Activated T-helper 1 cell treated with anti-CD3 and anti-CD28 coated beads, Interleukin-2, amount 50 U/mL, for 16 hours (primary cell): ENCODE data around the gene RAD50.

ENCODE experiments used
- DNase-seq, 2 donors: peaks; one replicate each; pipeline ENCODE4 v3.0.0-alpha.2; 2020; ENCODE audit warnings: low read depth in 1 of 2, low spot score in 1 of 2

The RAD50 gene

DNA sequence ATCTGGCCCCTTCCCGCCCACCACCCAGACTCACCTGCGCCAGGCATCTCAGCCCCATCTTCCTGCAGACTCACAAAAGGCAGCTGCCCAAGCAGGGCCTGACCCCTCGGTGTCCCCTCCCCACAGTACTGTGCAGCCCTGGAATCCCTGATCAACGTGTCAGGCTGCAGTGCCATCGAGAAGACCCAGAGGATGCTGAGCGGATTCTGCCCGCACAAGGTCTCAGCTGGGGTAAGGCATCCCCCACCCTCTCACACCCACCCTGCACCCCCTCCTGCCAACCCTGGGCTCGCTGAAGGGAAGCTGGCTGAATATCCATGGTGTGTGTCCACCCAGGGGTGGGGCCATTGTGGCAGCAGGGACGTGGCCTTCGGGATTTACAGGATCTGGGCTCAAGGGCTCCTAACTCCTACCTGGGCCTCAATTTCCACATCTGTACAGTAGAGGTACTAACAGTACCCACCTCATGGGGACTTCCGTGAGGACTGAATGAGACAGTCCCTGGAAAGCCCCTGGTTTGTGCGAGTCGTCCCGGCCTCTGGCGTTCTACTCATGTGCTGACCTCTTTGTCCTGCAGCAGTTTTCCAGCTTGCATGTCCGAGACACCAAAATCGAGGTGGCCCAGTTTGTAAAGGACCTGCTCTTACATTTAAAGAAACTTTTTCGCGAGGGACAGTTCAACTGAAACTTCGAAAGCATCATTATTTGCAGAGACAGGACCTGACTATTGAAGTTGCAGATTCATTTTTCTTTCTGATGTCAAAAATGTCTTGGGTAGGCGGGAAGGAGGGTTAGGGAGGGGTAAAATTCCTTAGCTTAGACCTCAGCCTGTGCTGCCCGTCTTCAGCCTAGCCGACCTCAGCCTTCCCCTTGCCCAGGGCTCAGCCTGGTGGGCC is 103.1 kb downstream of the RAD50 start:
- no peak for DNase-seq

DNA sequence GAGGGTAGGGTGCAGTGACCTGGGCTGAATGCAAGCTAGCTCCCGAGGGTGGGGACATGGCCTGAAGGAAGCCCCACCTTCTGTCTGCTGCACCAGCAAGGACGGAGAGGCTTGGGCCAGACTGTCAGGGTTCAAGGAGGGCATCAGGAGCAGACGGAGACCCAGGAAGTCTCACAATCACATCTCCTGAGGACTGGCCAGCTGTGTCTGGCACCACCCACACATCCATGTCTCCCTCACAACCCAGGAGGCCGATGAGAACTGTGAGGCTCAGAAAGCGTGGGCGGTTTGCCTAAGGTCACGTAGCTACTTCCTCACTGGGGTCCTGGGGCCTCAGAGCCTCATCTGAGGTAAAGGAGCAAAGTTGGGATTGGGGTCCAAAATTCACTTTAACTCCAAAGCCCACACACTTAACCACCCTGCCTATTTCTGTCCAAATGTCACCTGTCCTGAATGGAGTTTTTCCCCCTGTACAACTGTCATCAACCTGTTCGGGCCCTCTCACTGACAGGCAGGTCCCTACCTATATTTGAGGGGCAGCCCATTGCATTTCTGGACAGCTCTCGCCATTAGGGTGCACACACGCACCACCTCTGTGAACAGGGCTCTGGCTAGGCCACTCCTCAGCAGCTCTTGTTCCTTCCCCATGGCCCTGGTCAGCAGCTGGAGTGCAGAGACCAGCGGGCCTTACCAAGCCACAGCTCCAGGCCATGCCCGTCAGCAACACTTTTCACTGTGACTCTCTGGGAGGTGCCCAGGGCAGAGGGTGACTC is 104.6 kb downstream of the RAD50 start:
- DNase-seq = no peak

DNA sequence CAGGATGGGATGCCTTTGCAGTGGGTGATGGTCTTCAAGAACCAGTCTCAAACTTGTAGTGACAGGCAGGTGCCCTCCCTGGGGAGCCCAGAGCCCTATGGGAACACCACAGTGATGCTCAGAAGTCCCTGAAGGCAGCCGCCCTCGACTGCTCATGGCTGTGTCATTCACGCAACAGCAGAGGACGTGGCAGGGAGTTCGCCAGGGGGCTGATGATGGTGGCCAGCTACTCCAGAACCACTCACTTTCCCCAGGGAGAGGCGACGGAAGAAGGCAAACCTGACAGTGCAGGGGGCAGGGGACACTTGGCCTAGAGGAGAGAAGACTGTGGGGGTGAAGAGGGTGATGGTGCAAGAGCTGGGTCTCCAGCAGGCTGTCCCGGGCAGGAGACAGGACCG is 105.2 kb downstream of the RAD50 start:
- no peak for DNase-seq

DNA sequence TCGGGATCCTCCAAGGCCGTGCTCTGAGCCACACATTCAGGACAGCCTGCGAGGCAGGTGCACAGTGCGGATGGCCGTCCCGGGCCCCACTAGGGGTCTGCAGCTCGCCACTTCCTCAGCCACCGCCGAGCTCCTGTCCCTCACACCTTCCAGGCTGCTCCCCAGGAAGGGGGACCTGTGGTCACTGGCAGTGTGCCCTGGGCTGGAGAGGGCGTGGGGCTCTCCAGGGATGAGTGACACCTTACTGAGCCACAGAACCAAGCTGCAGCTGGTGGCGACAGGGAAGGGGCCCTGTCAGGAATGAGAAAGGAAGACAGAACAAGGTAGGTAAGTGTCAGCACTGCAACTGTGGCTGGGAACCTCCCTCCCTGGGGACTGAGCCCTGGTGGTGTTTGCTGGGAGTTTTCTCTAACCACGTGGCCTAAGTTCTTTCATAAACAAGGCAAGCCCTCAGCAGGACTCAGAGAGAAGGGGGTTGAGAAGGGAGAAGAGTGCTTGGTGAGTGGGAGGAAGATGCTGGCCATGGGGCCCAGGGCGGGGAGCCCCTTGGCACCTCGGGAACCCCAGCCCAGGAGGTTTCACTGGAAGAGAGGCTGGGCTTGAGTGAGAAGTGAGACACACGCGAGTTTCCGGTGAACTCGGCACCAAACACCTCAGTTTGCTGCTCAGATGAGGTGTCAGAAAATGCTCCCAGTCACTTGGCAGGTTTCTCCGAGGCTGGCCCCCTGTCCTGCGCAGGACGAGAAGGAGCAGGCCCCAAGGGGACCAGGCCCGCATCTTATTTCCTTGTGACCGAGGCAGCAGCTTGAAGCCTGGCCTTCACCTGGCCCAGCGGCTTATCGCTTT is 106.4 kb downstream of the RAD50 start:
- no peak for DNase-seq

DNA sequence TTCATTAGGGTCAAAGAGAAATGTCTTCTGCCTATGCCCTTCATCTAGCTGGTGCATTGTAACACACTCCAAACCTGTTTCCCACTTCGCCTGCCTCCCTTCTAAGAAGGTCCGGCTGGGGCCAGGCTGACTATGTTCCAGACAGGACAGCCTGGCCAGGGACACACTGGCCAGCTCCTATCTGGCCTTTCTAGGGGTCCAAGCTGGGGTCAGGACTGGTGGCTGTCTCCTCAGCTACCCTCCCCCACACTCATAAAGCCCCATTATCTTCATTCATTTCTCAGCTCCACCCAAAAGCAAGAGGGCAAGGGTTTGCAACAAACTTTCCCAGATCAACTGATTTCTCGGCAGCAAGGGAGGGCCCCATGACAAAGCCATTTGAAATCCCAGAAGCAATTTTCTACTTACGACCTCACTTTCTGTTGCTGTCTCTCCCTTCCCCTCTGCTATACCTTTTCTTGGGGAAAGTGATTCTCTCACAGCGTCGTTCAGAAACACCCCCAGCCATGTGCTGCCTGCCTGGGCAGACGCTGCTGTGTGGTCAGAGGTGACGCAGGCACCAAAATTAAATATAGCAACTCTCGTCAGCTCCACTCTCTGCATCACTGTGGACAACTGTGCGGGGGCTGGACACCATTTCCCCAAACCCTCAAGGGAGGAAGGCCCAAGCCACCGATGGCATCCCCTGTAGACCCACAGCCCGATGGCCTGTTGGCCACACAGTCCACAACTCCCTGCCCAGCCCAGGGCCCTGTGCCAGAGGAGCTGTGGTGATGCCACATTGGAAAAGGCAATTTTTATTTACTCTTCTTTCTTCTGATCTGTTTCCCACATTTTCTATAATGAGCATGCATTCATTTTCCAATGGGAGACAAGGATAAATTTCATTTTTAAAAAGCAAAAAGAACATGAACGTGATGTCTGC is 107.3 kb downstream of the RAD50 start:
- DNase-seq = no peak

DNA sequence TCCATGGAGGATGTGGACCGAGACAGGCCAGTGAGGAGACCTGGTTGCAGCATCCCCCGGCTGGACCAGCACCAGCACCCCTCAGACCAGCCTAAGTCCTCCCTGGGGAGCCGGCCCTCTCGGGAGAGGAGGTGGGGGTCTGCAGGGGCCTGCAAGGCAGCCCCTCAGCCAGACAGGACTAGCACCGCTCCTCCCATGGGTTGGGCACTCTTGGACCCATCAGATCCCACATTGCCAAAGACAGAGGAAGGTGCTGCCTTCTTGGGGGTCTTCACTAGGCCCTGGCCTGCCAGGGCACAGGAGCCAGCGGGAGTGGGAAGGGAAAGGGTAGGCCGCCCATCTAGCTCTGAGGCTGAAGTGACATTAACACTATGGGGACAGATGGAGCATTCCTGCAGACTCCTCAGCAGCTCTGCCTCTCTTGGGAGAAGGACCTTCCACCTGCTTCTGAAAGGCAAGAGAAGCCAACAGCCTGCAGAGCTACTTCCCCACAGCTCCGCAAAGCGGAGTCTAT is 108.0 kb downstream of the RAD50 start:
- no peak for DNase-seq

DNA sequence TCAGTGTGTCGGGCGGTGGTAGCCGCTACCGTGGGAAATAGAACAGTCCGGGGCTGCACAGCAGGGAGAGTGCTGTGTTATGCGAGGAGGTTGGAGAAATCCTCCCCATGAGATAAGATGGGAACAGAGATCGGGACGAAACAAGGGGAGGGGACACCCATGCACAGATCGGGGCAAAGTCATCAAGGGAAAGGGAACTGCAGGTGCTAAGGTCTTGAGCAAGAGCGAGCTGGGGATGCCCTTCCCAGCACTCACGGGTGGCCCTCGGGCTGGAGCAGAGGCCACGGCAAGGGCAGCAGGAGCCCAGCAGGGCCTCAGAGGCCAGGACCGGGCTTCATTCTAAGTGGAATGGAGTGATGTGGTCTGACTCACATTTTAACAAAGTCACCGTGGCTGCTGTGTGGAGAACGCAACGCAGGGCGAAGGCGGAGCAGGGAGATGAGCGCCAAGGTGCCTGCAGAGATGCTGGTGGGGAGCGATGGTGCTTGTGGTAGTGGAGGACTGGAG is 108.8 kb downstream of the RAD50 start:
- no peak for DNase-seq

DNA sequence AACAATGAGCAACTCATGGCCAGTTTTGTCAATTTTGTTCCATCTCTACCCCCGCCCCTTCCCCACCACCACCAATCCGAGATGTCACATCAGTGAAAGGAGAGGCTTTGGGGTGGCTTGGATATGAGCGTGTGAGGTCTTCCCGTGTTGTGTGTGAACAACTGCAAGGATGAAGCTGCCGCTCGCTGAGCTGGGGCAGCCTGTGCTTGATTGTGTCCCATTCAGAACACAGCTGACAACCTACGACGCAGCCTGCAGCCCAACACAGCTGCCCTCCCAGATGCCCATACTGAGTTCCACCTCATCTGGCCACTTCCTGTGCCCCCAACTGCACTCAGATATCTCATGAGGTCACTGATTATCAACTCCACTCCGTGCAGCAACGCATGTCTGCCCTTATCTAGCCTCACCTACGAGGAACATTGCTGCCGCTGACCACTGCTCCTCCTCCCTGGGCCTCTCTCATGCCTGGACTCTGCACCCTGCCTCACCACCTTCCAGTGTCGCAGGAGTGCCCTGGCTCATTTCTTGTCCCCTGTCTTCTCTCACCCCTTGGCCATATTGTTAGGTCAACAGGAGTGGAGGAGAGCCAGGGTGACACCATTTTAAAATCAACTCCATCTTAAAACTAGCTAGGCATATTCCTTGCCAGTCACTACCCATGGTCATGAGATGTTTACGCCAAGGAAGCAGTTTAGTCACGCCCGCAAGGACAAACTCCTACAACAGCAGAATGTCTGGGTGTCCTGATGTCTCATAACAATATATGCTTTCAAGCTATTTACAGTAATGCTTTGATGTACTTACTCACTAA is 109.7 kb downstream of the RAD50 start:
- no peak for DNase-seq

DNA sequence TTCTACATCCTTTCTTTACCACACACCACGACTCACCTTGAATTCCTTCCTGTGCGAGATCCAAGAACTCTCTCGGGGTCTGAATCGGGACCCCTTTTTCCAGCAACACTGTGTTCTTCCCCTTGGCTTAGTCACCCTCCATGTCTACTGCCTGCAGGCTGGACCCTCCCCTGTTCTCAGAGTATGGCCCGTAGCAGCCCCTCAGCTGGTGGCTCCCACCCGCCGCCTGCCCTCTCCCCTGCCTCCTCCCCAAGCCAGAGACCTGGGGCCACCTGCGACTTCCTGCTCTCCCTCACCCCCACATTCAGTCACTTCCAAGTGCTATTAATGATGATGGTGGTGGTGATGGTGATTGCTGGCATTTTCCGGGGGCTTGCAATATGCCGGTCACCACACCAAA is 110.5 kb downstream of the RAD50 start:
- DNase-seq = no peak

DNA sequence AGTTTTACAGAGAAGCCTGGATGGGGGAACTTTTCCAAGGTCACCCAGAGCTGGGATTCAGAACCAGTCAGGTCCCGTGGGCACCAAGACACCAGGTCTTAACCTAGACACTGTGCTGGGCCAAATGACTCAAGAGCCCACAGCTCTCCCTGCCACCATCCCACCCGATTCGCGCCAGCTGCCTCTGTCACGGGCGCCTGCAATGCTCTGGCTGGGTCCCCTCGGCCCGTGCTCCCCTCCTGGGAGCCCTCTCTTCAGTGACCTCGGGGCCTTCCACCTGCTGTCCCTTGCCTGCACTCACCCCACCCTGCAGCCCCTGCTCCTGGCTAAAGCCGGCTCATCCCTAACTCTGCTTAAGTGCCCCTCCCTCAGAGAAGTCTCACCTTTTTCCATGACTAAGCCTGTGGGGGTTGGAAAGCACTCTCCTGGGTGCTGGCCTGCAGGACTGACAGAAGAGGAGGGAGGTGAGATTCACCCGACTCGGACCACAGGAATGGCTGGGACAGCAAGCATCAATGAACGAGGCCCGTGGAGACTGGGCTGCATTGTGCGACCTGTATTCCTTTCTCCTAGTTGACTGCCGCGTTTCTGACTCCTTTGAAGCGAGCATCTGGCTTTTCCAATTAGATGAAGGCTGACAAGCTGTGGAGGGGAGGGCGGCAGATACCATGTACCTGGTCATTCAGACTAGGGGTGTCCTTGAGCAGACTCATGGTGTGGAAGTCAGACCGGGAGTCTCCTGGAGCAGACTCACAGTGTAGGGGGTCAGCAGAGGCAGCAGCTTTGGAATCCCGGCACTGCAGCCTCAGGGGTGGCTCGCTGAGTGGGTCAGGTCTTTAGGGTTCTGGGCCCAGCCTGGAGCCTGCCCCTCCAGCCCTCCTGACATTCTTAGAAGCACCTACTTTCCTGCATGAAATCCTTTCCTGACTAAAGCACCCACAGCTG is 111.3 kb downstream of the RAD50 start:
- DNase-seq = no peak

DNA sequence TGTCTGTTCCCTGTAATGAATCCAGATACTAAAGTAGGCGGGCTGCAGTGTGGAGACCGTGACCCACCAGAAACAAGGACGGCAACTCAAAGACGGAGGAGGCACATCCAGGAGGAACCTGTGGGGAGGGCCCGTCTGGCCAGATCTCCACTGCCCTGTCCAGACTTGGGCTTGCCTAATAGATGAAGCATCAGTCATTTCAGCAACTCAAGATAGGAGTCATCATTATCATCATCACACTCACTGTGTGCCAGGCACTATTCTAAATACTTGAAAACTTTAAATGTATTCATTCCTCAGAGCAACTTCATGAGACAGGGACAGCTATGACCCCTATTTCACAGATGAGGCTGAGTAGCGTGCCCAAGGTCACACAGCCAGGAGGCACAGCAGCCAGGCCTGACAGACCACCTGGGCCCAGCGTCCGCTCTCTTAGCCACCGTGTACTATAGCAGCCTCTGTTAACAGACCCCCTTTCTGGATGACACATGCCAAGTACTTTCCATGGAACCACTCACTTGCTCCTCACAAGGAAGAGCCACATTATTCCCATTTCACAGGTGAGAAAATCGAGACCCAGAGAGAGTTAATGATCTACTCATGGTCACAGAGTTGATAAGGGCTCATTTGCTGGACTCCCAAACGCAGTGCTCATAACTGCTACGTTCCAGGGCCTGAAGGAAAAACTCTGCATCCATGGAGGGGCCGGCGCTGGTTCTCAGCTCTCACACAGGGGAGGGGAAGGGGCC is 112.1 kb downstream of the RAD50 start:
- no peak for DNase-seq

DNA sequence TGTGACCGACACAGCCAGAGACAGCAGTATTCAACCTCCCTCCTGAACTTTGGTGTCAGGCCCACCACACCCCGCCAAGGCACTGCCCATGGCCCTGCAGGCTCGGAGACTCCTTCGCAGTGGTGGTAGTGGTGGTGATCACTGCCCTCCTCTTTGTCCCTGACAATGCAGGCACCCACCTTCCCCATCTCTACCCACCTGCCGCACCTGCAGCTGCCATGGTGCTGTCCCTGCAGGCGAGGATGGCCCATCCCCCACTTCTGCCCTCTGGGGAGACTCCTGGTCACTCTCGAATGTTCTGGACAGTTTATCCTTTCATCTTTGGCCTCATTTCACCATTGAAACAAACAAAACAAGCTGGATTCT is 112.7 kb downstream of the RAD50 start:
- no peak for DNase-seq

DNA sequence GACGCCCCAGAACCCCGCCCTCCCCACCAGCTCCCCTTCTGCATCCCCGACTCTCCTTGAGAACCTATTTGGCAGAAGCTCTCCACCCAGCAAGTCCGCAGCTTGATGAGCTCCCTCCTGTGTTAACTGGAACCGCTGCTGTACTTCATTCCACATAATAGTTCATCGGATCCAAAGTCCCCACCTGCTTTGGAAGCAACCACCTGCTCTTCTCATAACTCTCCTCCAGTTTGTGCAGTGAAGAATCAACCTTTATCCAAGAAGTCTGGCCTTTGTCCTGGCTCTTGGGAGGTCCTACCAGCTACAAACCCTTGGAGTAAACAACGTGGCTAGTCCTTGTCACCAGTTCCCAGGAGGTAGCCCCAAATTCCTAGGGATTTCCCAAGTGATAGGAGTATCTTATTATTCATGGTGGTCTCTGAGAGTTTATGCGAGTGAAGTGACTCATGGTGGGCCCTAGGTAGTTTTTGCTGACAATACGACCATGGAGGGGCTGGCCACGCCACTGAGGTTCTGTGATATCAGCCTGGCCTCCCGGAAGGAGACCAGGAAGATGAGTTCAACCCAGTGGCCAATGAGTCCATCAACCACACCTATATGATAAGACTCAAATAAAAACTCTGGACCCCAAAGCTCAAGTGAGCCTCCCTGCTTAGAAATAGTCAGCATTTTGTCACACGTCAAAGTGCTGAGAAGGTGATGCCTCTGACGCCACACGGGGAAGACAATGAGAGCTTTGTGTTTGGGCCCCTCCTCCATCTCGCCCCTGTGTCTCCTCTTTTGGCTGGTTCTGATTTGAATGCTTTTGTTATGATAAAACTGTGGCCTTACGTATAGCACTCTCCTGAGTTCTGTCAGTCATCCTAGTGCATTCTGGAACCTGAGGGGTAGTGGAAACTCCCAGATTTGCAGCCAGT is 113.4 kb downstream of the RAD50 start:
- no peak for DNase-seq

DNA sequence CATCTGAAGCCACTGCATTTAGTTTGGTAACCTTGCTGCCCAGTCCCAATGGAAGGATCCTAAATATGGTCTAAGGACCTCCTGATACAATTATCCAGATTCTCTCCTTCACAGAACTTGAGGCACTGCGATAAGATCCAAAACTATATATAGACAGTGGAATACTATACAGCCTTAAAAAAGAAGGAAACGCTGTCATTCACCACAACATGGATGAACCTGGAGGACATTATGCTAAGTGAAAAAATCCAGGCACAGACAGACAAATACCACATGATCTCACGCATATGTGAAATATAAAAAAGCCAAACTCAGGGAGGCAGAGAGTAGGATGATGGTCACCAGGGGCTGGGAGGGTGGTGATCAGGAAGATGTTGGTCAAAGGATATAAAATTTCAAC is 114.2 kb downstream of the RAD50 start:
- DNase-seq = no peak

DNA sequence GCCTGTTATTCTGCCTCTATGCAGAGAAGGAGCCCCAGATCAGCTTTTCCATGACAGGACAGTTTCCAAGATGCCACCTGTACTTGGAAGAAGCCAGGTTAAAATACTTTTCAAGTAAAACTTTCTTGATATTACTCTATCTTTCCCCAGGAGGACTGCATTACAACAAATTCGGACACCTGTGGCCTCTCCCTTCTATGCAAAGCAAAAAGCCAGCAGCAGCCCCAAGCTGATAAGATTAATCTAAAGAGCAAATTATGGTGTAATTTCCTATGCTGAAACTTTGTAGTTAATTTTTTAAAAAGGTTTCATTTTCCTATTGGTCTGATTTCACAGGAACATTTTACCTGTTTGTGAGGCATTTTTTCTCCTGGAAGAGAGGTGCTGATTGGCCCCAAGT is 116.7 kb downstream of the RAD50 start:
- DNase-seq = no peak

DNA sequence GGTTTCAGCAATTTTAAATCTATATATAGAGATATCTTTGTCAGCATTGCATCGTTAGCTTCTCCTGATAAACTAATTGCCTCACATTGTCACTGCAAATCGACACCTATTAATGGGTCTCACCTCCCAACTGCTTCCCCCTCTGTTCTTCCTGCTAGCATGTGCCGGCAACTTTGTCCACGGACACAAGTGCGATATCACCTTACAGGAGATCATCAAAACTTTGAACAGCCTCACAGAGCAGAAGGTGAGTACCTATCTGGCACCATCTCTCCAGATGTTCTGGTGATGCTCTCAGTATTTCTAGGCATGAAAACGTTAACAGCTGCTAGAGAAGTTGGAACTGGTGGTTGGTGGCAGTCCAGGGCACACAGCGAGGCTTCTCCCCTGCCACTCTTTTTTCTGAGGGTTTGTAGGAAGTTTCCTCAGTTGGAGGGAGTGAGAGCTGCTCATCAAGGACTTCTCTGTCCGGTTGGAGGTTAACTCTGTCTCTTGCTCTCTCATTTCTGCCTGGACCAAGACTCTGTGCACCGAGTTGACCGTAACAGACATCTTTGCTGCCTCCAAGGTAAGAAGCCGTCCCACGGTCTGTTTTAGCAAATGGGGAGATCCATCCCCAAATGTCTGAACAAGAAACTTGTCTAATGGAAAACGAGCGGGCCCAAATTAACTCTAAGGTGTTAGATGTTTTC is 117.3 kb downstream of the RAD50 start, which contains the start of gene IL4:
TSS of gene IL4 (plus strand) at position 51 of the 692 bp plus-strand sequence. CDS start at position 113, 62 bp downstream.
- DNase-seq = no peak
